CD4-positive, alpha-beta memory T cell (primary cell): ENCODE measurements around the gene TMEM154. TPM values are rescaled to one million over a fixed set of nuclear protein-coding genes. Genes with fewer than 3 reads are reported as not detected.
A peak's percentile ranks its signal among the peaks of the same experiment; 100 is the strongest.
"Not testable (repeated sequence)": the region's sequence is repeated elsewhere in the genome, so short reads cannot be mapped to it uniquely, and the experiment has no call there.

Experiments
- CTCF ChIA-PET: fragments of 350-600 bp; sonication (Branson Sonifier 250); formaldehyde crosslinking; loops from one replicate; lab custom pipeline; 2021; ENCODE audit warnings: inconsistent platforms; ENCODE audit not compliant: partially characterized antibody; lab: Charles Lee
- POLR2A ChIA-PET: fragments of 350-600 bp; sonication (Branson Sonifier 250); formaldehyde crosslinking; loops from one replicate; lab custom pipeline; 2021; ENCODE audit not compliant: partially characterized antibody; lab: Charles Lee
- DNase-seq, 5 donors: peaks; one replicate each; pipeline versions ENCODE4 v3.0.0 to v3.0.0-alpha.2; 2020 to 2022; ENCODE audit warnings: mixed read lengths in 1 of 5
- H3K27ac ChIP-seq: one replicate; pipeline ENCODE4 v1.7.0; 2013; ENCODE audit warnings: low read depth, low read length
- H3K27me3 ChIP-seq: 2 replicates; pipeline ENCODE4 v1.7.0; 2013; ENCODE audit warnings: mild to moderate bottlenecking, low read length, moderate library complexity; ENCODE audit not compliant: insufficient read depth
- H3K36me3 ChIP-seq: 2 replicates; pipeline ENCODE4 v1.7.0; 2013; ENCODE audit warnings: mild to moderate bottlenecking, low read length, moderate library complexity; ENCODE audit not compliant: insufficient read depth
- H3K4me1 ChIP-seq: 2 replicates; pipeline ENCODE4 v1.7.0; 2013; ENCODE audit warnings: mild to moderate bottlenecking, low read length, moderate library complexity; ENCODE audit not compliant: insufficient read depth
- H3K4me3 ChIP-seq, 2 donors: one replicate each; pipeline ENCODE4 v1.7.0; 2013; ENCODE audit warnings: low read length in 2 of 2, mild to moderate bottlenecking in 1 of 2
- H3K9me3 ChIP-seq, 2 donors: one replicate each; pipeline ENCODE4 v1.7.0; 2013; ENCODE audit warnings: low read length in 2 of 2, control low read depth in 1 of 2; ENCODE audit not compliant: control insufficient read depth in 1 of 2
- H3K27ac Mint-ChIP-seq, 7 donors: one replicate each; pipeline ENCODE4 v1.8.0; 2020 to 2021; ENCODE audit warnings: mixed read lengths in 7 of 7, mild to moderate bottlenecking in 6 of 7, inconsistent platforms in 3 of 7, moderate library complexity in 3 of 7
- H3K27me3 Mint-ChIP-seq, 2 donors: one replicate each; pipeline ENCODE4 v1.8.0; 2020 to 2021; ENCODE audit warnings: mixed read lengths in 2 of 2
- H3K36me3 Mint-ChIP-seq, 2 donors: one replicate each; pipeline ENCODE4 v1.8.0; 2020 to 2021; ENCODE audit warnings: mixed read lengths in 2 of 2, inconsistent platforms in 1 of 2, mild to moderate bottlenecking in 1 of 2
- H3K4me1 Mint-ChIP-seq, 4 donors: one replicate each; pipeline ENCODE4 v1.8.0; 2020 to 2021; ENCODE audit warnings: mixed read lengths in 4 of 4, mild to moderate bottlenecking in 1 of 4
- H3K4me3 Mint-ChIP-seq, 8 donors: one replicate each; pipeline ENCODE4 v1.8.0; 2020 to 2021; ENCODE audit warnings: mixed read lengths in 8 of 8, mild to moderate bottlenecking in 7 of 8, moderate library complexity in 6 of 8, inconsistent platforms in 3 of 8
- H3K9me3 Mint-ChIP-seq, 8 donors: one replicate each; pipeline ENCODE4 v1.8.0; 2020 to 2021; ENCODE audit warnings: mixed read lengths in 8 of 8, mild to moderate bottlenecking in 5 of 8, inconsistent platforms in 3 of 8, moderate library complexity in 1 of 8
- intact Hi-C: fragments of 100-400 bp; cut with micrococcal nuclease; formaldehyde crosslinking; loops from one replicate; pipeline ENCODE4 v1.15.1; 2023
- polyA plus RNA-seq, 2 donors: library from polyadenylated mRNA; unstranded; fragments of 300-500 nt; fragmentation: Illumina TruSeq; gene quantifications; one replicate each; pipeline ENCODE4 v1.2.3, GENCODE V29; 2021
- total RNA-seq, 2 experiments: library from RNA; stranded (reverse); gene quantifications; one replicate each; pipeline ENCODE4 v1.2.3, GENCODE V29; 2021

The TMEM154 gene
- total and polyA plus RNA-seq, 4 experiments from 2014 or later, result 35.2 to 46.7 (median 40.3) TPM

GRCh38 chr4:152668338-152668964 is 11.3 kb downstream of the TMEM154 start:
- ChIA-PET CTCF (no interaction called here), POLR2A (interaction anchor here (2.4 kb wide), 1 partner anchor 11 kb away, joined by 7 read pairs; the partner anchor contains the start of gene TMEM154)
- Histone ChIP-seq H3K27me3 (no peaks in the 10 kb centered on the region), H3K4me1 (no peaks in the 10 kb centered on the region), H3K4me3 (no peak overlapping the region), H3K36me3 (no peaks in the 10 kb centered on the region), H3K9me3 (no peaks in the 10 kb centered on the region), H3K27ac (no peak overlapping the region)
- intact Hi-C loops, result no loop called here
- H3K27me3 Mint-ChIP-seq, result no peaks in the 10 kb centered on the region
- H3K4me1 Mint-ChIP-seq, result peaks cover 16 to 20% (median 18%) of the 10 kb centered on the region in 4 donors
- no peak for DNase-seq
- no peak overlapping the region for H3K27ac Mint-ChIP-seq
- H3K4me3 Mint-ChIP-seq, result no peak overlapping the region
- peaks cover 26 to 37% of the 10 kb centered on the region in 2 donors for H3K36me3 Mint-ChIP-seq
- H3K9me3 Mint-ChIP-seq, result no peaks in the 10 kb centered on the region

GRCh38 chr4:152667781-152668180 is 12.0 kb downstream of the TMEM154 start:
- no peaks in the 10 kb centered on the region for H3K27me3 Mint-ChIP-seq
- no peak overlapping the region for H3K4me3 Mint-ChIP-seq
- H3K27me3 ChIP-seq, result no peaks in the 10 kb centered on the region
- CTCF ChIA-PET, result no interaction called here
- H3K36me3 ChIP-seq, result no peaks in the 10 kb centered on the region
- no peaks in the 10 kb centered on the region for H3K9me3 Mint-ChIP-seq
- intact Hi-C loops, result no loop called here
- H3K9me3 ChIP-seq, result no peaks in the 10 kb centered on the region
- peaks cover 21 to 27% (median 25%) of the 10 kb centered on the region in 4 donors for H3K4me1 Mint-ChIP-seq
- no peak overlapping the region for H3K4me3 ChIP-seq
- H3K4me1 ChIP-seq, result peaks cover under 1% of the 10 kb centered on the region
- peak overlapping the region in 1 of 7 donors; percentile 6 for H3K27ac Mint-ChIP-seq
- H3K36me3 Mint-ChIP-seq, result peaks cover 25 to 41% of the 10 kb centered on the region in 2 donors
- POLR2A ChIA-PET, result no interaction called here
- no peak overlapping the region for H3K27ac ChIP-seq
- DNase-seq, result no peak

GRCh38 chr4:152666946-152667345 is 12.9 kb downstream of the TMEM154 start:
- H3K9me3 ChIP-seq, result no peaks in the 10 kb centered on the region
- no peaks in the 10 kb centered on the region for H3K36me3 ChIP-seq
- POLR2A ChIA-PET, result no interaction called here
- H3K4me1 ChIP-seq, result peaks cover 6% of the 10 kb centered on the region
- Mint-ChIP-seq H3K4me1 (peaks cover 20 to 32% (median 26%) of the 10 kb centered on the region in 4 donors), H3K9me3 (no peaks in the 10 kb centered on the region), H3K27ac (peak overlapping the region in 2 of 7 donors; percentile 38 to 46), H3K36me3 (peaks cover 21 to 39% of the 10 kb centered on the region in 2 donors), H3K4me3 (no peak overlapping the region), H3K27me3 (no peaks in the 10 kb centered on the region)
- CTCF ChIA-PET, result no interaction called here
- intact Hi-C loops, result no loop called here
- no peak for DNase-seq
- H3K27me3 ChIP-seq, result no peaks in the 10 kb centered on the region
- H3K27ac ChIP-seq, result no peak overlapping the region
- no peak overlapping the region for H3K4me3 ChIP-seq

GRCh38 chr4:152665691-152666395 is 14.0 kb downstream of the TMEM154 start:
- intact Hi-C loops, result no loop called here
- POLR2A ChIA-PET, result no interaction called here
- H3K9me3 Mint-ChIP-seq, result peaks cover 0 to 3% (median 1%) of the 10 kb centered on the region in 8 donors
- Histone ChIP-seq H3K36me3 (no peaks in the 10 kb centered on the region), H3K4me1 (peaks cover 6% of the 10 kb centered on the region), H3K27me3 (no peaks in the 10 kb centered on the region), H3K4me3 (no peak overlapping the region), H3K27ac (no peak overlapping the region), H3K9me3 (no peaks in the 10 kb centered on the region)
- CTCF ChIA-PET, result interaction anchor here (0.7 to 2.8 kb wide), 2 partner anchors 26 to 837 kb away, joined by 4 to 7 read pairs; no protein-coding TSS in a partner anchor
- DNase-seq, result no peak
- H3K4me1 Mint-ChIP-seq, result peaks cover 22 to 35% (median 29%) of the 10 kb centered on the region in 4 donors
- no peak overlapping the region for H3K4me3 Mint-ChIP-seq
- no peak overlapping the region for H3K27ac Mint-ChIP-seq
- H3K27me3 Mint-ChIP-seq, result no peaks in the 10 kb centered on the region
- peaks cover 21 to 46% of the 10 kb centered on the region in 2 donors for H3K36me3 Mint-ChIP-seq

- H3K4me1 ChIP-seq, H3K9me3 ChIP-seq, H3K27me3 Mint-ChIP-seq, H3K27ac ChIP-seq, DNase-seq, H3K27me3 ChIP-seq, POLR2A ChIA-PET, H3K36me3 ChIP-seq, H3K4me3 Mint-ChIP-seq, intact Hi-C loops, H3K4me3 ChIP-seq: not testable (repeated sequence)
- Mint-ChIP-seq H3K27ac (peak overlapping the region in 3 of 7 donors; percentile 27 to 30 (median 28)), H3K36me3 (peaks cover 28 to 57% of the 10 kb centered on the region in 2 donors), H3K9me3 (peaks cover 5 to 14% (median 7%) of the 10 kb centered on the region in 8 donors), H3K4me1 (peaks cover 22 to 32% (median 27%) of the 10 kb centered on the region in 4 donors)
- CTCF ChIA-PET, result interaction anchor here (2.8 kb wide), 1 partner anchor 24 kb away, joined by 7 read pairs; no protein-coding TSS in a partner anchor
Observed at GRCh38 chr4:152664067-152664378, 15.8 kb downstream of the TMEM154 start.

GRCh38 chr4:152663203-152664066 is 16.4 kb downstream of the TMEM154 start:
- H3K36me3 Mint-ChIP-seq, result peaks cover 32 to 62% of the 10 kb centered on the region in 2 donors
- CTCF ChIA-PET, result interaction anchor here (2.8 kb wide), 1 partner anchor 24 kb away, joined by 7 read pairs; no protein-coding TSS in a partner anchor
- intact Hi-C loops, result no loop called here
- POLR2A ChIA-PET, result interaction anchor here (0.6 kb wide), 1 partner anchor 118 kb away, joined by 4 read pairs; no protein-coding TSS in a partner anchor
- H3K36me3 ChIP-seq, result no peaks in the 10 kb centered on the region
- no peak overlapping the region for H3K4me3 ChIP-seq
- peaks cover 22 to 30% (median 27%) of the 10 kb centered on the region in 4 donors for H3K4me1 Mint-ChIP-seq
- H3K27me3 Mint-ChIP-seq, result no peaks in the 10 kb centered on the region
- peak overlapping the region in 5 of 7 donors; percentile 1 to 85 (median 28) for H3K27ac Mint-ChIP-seq
- H3K9me3 ChIP-seq, result peaks cover 0 to 1% of the 10 kb centered on the region in 2 donors
- peaks cover 5 to 20% (median 12%) of the 10 kb centered on the region in 8 donors for H3K9me3 Mint-ChIP-seq
- H3K27me3 ChIP-seq, result no peaks in the 10 kb centered on the region
- H3K4me1 ChIP-seq, result peaks cover 6% of the 10 kb centered on the region
- no peak for DNase-seq
- H3K4me3 Mint-ChIP-seq, result no peak overlapping the region
- H3K27ac ChIP-seq, result no peak overlapping the region
